Activated CD4-positive, alpha-beta T cell treated with anti-CD3 and anti-CD28 coated beads, Interleukin-2, amount 50 U/mL, for 16 hours (primary cell): ENCODE measurements around the gene KANSL1.
"Not testable (repeated sequence)": the region's sequence is repeated elsewhere in the genome, so short reads cannot be mapped to it uniquely, and the experiment has no call there.

Source experiments
- DNase-seq: peaks from one replicate; pipeline ENCODE4 v3.0.0-alpha.2; 2020

The KANSL1 gene

DNA sequence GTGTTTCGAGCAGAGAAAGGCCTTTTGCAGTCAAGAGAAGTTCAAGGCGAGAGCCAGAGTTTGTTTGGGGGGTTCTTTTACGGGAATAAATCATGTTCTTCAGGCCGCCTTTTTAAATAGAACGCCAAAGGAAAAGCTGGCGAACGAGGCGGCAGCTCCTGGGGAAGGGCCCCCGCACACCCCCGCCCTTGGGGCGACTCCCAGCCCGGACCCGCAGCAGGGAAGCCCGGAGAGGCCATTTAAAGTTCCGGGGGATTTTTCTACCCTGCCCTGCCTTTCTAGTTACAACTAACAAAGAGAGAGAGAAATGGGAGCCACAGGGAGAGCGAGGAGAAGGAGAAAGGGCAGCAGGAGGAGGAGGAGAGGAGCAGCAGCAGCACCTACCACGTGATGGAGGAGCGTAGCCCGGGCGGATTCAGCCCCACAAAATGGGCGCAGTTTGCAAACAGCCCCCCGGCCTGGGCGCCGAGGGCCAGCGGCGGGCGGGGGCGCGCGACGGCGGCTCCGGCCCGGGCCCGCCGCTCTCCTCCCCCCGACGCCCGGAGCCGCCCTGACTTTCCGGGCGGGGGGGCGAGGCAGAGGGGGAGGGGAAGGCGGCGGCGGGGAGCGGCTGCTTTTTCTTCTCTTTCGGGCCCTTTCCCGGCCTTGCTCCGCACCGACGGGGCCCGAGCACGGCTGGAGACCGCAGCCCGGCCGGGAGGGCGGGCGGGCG, 634 bp downstream of the KANSL1 start:
- DNase-seq = peak; percentile 73

DNA sequence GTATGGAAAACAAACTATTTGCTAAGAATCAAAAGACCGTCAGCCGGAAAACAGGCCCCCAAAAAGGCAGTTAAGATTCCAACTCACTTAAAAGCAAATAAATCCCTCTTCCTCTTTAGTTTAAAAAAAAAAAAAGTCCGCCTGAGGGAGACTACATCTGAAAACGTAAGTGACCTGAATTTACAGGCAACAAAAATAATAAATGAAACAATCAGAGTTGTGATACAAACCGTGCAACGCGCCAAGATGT, 1.1 kb downstream of the KANSL1 start:
- no peak for DNase-seq

DNA sequence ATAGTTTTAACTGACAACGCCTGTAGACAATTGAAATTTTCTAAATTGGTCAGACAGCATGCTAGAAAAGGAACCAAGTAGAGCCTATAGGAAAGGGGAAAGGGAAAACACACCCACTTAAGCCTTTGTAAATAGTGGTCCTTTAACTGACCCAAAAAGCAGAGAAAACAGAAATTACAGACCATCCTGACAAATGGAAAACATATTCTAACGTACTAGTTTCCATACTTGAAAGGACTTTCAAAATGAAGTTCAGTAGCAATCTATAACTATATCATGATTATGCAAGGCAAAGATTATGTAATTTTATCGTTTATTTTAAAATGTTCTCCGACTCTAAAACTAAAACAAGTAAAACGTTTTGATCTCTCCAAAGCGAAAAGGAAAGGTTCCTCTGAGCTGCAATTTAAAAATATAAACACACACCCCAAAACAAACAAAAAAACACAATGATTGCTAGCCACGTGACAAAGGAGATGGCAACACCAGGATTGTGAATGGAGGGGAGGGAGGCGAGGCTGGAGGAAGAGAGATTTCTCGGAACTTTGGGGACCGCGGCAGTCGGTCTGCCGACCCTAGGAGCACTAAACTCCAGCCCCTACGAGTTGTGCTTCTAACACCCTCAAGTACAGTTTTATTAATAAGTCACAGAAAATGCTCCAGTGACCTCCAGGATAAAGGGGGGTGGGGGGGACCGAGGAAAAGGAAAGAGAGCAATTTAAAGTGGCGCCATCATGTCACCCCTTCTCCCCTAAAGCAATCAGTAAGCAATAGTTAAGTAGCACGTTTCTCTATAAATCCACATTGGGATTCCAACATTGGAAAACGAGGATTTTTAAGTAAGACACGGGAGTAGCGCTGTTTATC, 1.7 kb downstream of the KANSL1 start:
- peak; percentile 58 for DNase-seq

DNA sequence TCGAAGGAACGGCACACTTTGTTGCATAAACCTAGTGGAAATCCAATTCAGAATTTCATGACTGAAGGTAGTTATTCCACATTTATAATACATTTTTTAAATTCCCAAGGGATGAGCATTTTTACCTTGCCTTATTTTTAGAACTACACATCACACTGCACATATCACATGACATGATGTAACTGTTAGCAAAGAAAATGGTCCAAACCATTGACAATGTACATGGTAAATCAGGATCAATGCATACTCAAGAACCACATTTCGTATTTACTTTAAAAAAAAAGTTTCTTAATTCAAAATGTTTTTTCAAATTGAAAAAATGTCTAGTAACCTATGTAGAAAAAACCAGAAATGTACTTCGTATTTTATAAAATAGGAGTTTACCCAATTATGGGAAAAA, 2.5 kb downstream of the KANSL1 start:
- DNase-seq = no peak

DNA sequence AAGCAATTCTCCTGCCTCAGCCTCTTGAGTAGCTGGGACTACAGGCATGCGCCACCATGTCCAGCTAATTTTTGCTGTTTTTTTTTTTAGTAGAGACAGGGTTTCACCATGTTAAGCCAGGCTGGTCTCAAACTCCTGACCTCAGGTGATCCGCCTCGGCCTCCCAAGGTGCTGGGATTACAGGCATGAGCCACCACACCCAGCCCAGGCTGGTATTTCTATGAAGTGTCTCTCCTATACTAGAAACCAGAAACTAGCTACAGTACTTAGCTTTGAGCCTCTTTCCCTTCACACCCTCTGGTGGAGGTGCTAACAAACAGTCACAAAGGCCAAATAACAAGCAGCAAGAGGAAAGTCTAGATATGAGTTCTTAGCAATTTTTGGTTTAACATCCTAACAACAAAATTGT, 6.4 kb downstream of the KANSL1 start:
- peak; percentile 63 for DNase-seq

DNA sequence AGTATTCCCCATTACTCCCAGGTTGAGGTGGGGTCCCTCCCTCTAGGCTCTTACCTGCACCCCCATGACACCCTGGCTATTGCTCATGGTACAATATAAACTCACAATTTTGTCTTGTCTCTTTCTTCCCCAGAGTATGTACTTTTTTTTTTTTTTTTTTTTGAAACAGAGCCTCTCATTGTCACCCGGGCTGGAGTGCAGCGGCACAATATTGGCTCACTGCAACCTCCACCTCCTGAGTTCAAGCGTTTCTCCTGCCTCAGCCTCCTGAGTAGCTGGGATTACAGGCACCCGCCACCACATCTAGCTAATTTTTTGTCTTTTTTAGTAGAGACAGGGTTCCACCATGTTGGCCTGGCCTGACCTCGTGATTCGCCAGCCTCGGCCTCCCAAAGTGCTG, 8.5 kb downstream of the KANSL1 start:
- DNase-seq = no peak

DNA sequence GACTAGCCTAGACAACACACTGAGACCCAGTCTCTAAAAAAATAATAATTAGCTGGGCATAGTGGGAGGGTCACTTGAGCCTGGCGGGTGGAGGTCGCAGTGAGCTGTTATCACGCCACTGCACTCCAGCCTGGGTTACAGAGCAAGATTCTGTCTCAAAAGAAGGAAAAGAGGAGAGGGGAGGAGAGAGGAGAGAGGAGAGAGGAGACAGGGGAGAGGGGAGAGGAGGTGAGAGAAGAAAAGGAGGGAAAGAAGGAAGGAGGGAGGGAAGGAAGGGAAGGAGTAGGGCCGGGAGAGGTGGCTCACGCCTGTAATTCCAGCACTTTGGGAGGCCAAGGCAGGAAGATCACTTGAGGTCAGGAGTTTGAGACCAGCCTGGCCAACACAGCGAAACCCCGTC, 9.8 kb downstream of the KANSL1 start:
- DNase-seq = not testable (repeated sequence)

DNA sequence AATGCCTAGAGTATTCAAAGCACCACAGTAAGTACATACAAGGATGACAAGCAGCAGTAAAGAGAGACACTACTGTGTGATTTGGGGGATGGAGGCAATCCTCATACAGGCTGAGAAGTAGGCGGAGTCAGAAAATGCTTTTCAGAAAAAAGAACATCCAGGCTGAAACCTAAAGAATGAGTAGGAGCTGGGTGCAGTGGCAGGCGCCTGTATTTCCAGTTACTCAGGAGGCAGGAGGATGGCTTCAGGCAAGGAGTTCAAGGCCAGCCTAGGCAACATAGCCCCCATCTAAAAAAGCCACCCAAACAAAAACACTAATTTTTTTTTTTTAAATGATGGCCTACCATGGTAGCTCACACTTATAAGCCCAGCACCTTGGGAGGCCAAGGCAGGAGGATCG, 10.3 kb downstream of the KANSL1 start:
- DNase-seq = no peak

DNA sequence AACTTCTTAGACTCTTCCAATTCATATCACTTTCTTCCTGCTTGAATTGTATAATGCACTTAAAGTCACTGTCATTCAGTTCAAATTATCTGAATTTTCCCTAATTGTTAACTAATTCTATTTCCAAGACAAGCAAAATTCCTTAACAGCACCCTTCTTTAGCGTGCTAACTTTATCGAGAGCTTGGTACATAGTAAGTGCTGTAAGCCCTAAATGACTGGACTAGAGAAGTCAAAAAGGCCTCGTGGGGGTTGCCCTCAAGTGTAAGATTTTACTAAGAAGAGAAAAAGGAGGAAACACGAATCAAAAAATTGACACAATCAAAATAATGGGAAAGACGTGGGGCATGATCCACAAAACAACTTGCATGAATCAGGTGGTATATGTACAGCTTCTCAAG, 11.3 kb downstream of the KANSL1 start:
- no peak for DNase-seq

DNA sequence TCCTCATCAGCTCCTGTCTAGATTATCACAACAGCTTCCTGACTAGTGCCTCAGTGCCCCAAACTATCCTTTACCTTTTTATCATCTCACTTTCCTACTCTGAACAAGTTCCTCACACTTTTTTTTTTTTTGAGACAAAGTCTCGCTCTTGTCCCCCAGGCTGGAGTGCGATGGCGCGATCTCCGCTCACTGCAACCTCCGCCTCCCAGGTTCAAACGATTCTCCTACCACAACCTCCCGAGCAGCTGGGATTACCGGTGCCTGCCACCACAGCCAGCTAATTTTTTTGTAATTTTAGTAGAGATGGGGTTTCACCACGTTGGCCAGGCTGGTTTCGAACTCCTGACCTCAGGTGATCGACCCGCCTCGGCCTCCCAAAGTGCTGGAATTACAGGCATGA, 11.9 kb downstream of the KANSL1 start:
- DNase-seq = not testable (repeated sequence)

DNA sequence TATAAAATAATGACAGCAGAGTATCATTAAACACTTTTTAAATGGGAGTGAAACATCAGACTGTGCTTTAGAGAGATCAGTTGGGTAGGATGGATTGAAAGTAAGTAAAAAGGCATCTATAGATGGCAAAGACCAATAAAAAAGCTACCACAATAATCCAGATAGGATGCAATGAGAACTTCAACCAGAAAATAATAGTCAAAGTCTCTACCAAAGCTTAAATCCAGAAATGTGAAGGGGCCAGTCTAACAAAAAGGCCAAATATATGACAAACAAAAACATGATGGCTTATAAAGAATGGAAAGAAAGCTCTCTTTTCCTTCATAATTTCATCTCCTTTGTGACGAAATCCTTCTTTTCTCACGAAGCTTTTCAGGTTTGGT, 12.3 kb downstream of the KANSL1 start:
- DNase-seq = no peak

DNA sequence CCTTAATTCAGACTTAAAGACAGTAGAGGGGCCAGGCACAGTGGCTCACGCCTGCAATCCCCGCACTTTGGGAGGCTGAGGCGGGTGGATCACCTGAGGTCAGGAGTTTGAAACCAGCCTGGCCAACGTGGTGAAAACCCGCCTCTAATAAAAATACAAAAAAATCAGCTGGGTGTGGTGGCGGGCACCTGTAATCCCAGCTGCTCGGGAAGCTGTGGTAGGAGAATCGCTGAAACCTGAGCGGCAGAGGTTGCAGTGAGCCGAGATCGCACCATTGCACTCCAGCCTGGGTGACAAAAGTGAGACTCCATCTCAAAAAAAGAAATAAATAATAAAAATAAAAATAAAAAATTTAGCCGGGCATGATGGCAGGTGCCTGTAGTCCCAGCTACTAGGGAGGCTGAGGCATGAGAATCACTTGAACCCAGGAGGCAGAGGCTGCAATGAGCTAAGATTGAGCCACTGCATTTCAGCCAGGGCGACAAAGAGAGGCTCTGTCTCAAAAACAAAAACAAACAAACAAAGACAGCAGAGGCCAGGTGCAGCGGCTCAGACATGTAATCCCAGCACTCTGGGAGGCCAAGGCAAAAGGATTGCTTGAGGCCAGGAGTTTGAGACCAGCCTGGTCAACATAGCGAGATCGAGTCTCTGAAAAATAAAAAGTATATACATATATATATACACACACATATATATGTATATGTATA, 12.9 kb downstream of the KANSL1 start:
- not testable (repeated sequence) for DNase-seq

DNA sequence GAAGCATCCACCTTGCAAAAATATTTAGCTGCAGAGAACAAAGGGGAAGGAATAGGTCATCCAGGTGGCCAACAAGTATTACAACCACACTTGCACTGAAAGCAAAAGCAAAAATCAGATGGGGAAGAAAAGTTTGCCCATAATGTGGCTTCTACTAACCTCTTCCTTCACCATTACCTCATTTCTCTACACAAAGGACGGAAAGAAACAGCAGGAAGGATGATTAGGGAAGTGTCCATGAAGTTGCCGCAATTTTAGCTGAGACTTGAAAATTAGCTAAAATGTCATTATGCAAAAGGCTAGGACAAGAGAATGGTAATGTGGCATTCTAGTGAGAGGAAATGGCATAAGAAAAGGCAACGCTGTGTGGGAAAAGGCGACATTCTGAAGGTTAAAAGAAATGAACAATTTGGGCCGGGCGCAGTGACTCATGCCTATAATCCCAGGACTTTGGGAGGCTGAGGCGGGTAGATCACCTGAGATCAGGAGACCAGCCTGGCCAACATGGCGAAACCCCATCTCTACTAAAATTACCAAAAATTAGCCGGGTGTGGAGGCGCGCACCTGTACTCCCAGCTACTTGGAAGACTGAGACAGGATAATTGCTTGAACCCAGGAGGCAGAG, 13.7 kb downstream of the KANSL1 start:
- DNase-seq = peak; percentile 52

DNA sequence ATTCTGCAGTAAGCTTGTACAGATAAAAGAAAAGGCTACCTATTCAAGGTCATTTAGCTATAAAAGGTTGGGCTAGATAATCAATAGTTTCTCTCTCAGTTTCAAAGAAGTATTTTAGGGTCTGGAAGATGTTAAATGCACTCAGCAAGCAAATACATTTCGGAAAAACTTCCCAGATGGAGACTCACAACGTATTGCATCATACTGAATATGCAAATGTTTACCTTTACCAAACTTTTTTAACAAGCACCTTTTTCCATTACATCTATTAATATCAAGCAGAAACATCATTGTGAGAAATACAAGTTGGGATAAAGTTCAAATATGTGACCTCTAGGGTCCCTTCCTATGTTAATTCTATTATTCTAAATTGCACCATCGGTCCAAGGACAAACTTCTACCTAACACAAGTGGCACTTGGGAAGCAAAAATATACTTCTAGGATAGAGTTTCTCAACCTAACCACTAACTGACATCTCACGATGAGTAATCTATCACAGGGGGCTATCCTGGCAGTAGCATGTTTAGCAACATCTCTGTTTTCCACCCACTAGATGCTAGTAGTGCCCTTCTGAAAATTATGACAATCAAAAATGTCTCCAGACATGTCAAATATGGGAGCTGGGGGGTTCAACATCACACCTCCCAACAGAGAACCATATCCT, 14.5 kb downstream of the KANSL1 start:
- no peak for DNase-seq

DNA sequence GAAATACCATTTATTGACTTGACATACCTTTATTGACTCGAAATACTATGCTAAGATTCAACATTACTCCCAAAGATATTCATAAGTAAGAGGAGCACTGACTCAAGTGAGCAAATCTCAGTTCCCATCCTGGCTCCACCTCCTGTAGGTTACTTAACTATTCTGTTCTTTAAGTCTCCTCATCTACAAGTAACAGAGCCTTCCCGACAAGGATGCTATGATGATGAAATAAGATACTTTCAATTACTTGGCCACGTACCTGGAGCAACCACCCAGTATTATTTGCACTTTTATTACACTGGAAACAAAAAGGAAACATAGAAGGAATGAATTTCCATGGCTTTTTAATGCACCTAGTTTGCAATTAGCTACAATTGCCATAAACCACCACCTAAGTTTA, 16.3 kb downstream of the KANSL1 start:
- no peak for DNase-seq

DNA sequence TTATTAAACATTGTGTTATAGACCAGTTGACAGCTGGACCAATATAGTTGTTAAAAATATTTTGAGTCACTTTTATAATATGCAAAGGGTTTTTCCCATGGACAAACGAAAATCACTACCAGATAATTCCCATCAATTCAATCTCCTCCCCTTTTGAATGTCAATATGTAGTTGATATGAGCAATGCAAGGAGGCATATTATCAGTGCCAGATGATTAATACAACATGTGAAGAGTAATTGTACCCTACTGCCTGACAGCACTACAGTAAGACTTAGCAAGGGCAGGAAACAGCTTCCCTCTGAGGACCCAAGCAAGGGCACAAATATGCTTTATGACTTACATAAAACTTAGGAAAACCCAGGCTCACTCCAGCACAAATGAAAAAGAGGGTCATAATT, 17.3 kb downstream of the KANSL1 start:
- DNase-seq = no peak

DNA sequence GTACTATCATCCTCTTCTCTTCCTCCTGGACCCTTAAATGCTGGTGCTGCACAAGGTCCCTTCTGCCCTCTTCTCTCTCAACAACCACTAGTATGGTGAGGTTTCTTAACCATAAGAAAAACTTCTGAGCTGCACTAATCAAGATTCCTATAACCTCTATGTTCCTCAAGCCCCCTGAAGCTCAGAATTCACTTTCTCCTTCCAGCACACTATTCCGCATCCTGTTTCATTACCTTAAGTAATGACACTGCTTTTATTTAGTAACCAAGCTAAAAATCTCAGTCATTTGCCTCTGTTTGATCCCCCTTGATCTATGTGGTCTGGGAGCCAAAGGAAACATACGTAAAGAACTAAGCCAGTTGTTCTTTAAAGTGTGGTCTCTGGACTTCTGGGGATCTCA, 20.1 kb downstream of the KANSL1 start:
- no peak for DNase-seq

DNA sequence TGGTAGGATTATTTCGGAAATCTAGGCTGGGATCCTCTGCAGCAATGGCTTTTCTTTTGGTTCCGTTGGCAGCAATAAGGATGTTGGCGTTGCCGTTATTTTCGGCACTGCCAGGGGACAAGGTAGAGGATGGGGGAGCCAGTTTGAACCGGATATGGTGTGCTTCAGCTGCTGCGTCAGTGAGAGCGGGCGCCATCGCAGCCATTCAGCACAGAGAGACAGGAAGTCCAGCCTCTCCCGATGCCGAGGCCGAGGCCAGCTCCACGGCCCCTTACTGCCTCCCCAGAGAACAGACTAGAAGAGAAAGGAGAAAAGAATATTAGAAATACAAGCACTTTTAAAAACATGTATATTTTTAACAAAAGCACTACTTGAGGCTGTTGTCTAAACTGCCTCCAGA, 21.3 kb downstream of the KANSL1 start:
- DNase-seq = no peak

DNA sequence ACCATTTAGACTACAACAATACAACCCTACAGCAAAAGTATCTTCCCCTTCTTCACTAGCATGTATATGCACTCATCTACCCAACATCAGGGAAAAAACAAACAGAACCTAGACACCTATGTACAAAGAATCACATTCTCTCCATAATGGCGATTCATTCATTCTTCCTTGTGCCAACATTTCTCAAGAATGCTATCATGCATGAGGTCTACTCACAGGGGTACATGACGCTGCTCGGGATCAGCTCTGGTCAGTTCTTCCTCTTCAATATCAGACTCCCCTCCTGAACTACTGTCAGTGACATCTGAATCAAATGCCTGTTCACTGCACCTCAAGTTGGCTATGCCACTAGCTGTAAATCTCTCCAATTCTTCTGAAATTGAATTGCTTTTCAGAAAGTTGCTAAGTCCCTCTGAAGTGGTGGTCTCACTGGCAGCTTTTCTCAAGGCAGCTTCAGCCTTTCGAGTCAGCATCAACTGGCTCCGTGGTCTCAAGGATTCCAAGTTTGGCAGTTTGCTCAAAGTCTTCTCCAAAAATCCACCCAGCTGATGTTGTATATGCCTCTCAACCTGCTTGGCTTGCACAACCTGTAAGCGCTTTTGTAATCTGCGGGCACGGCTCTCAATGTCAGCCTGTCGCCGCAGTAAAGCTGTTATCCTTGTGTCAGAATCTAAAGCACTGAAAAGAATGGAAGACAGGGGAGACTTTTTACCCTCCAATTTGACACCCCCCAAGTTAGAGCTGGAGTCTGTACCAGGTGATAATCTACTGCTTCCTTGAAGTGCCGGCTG, 22.4 kb downstream of the KANSL1 start:
- DNase-seq = no peak

DNA sequence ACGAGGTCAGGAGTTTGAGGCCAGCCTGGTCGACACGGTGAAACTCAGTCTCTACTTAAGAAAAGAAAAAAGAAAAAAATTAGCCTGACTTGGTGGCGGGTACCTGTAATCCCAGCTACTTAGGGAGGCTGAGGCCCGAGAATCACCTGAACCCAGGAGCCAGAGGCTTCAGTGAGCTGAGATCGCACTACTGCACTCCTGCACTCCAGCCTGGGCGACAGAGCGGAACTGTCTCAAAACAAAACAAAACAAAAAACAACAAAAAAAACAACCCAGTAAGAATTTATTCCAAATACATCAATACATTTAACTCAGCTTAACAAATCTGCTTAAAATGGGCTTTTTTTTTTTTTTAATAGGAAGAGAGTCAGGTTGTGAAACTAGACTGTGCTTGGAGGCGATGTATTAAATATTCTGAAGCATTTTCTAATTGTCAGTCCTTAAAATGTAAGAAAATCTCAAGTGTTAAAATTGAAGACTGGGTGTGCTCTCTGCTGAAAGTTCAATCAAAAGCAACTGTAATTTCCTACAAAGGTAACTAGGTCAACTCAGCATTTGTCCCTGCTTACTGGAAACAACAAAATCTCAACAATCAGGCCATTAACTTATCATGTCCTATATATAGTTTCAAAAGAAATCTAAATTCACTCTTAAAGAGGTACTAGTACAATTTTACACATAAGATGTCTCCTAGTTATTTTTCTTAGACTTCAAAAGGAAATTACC, 23.2 kb downstream of the KANSL1 start:
- DNase-seq = no peak

DNA sequence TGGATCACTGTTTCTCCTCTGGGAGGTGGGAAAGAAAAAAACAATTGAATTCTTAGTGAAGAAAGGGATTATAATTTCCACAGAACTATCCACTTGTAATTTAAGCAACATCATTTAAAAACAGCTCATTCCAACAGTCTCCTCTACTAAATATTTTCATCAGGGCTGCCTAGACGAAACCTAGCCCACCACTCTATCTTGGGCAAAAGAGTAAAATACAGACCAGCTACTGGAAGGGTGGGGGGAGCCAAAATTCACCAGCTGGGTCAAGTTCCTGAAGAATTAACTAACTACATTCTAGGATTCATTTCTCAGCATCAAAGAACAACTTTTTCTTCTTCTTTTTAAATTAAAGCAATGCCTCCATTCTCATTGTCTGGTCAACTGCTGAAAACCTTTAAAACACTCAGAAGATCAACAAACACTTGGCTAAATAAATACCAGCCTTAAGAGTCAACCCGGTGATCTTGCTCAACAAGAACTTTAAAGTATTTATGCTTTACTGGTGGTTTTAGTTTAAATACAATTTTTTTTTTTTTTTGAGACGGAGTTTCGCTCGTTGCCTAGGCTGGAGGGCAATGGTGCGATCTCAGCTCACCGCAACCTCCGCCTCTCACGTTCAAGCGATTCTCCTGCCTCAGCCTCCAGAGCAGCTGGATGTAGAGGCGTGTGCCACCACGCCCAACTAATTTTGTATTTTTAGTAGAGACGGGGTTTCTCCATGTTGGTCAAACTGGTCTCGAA, 25.2 kb downstream of the KANSL1 start:
- no peak for DNase-seq
